ENCODE results near the gene ATP6AP1. TPM values are rescaled to one million over a fixed set of nuclear protein-coding genes. Genes with fewer than 3 reads are reported as not detected.
"Not testable (repeated sequence)": the region's sequence is repeated elsewhere in the genome, so short reads cannot be mapped to it uniquely, and the experiment has no call there.

ATP6AP1 gene
- total and polyA plus RNA-seq, 2 donors (not counting 1 experiment from before 2014, with no cell fraction given), result 59.8 to 89.7 TPM

DNA sequence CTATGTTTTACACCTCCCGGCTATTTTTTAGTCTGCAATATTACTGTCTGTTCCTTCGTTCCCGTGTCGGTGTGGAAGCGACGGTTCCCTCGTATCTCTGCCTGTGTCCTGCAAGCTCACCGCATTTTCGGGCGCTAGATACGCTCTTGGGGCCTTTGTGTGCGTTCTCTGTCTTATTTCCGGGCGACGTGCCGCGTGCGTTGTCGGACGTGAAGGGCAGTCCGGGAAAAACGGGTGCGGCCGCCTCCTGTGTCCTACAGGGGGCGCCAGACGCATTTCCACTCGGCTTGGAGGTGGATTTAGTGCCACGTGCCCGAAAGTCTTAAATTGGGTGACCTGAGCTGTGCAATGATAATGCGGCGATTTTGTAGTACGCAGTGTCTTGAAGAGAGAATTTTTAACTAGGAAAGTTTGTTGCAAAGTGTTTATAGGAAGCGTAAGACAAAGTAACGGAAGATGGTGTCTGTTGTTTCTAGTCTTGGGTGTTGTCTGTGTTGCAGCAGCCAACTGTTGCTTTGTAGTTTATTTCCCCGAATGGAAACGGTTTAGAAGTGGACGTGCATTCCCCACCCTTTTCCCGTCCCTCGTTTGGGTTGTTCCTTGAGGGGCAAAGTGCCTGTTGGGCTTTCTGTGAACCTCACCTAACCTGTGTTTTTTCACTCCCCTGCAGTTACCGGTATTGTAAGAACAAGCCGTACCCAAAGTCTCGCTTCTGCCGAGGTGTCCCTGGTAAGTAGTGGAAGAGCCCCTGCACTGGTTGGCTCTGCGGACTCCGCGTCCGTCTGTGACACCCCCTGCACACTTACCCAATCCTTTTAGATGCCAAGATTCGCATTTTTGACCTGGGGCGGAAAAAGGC, 29.6 kb upstream of the ATP6AP1 start:
- H3K9ac ChIP-seq (ENCODE audit: insufficient read depth, low read length), result peak overlapping the region; percentile 83
- peak overlapping the region; percentile 88 for H3K4me2 ChIP-seq (ENCODE audit: extremely low read depth, insufficient read depth, low read length)
- H3K36me3 ChIP-seq (ENCODE audit: control insufficient read depth, insufficient read depth, low read length), result peaks cover 4% of the 10 kb centered on the region
- peak; percentile 66 to 85 for DNase-seq (ENCODE audit: low read depth in 2 of 2)
- no peaks in the 10 kb centered on the region for H3K27me3 ChIP-seq (ENCODE audit: control insufficient read depth, insufficient read depth, low read length)
- H3K4me3 ChIP-seq (replicated peaks in 1 of 4; ENCODE audit: control extremely low read depth in 1 of 4, insufficient read depth in 1 of 4, low read depth in 3 of 4, low read length in 4 of 4), result peak overlapping the region; percentile 61 to 96 (median 72)
- H2AFZ ChIP-seq (ENCODE audit: low read length), result no peak overlapping the region
- no peak for TF ChIP-seq EZH2 (IDR thresholded peaks at IDR 0.05; ENCODE audit: low read length, missing control alignments)
- TF ChIP-seq, protein P1, sequence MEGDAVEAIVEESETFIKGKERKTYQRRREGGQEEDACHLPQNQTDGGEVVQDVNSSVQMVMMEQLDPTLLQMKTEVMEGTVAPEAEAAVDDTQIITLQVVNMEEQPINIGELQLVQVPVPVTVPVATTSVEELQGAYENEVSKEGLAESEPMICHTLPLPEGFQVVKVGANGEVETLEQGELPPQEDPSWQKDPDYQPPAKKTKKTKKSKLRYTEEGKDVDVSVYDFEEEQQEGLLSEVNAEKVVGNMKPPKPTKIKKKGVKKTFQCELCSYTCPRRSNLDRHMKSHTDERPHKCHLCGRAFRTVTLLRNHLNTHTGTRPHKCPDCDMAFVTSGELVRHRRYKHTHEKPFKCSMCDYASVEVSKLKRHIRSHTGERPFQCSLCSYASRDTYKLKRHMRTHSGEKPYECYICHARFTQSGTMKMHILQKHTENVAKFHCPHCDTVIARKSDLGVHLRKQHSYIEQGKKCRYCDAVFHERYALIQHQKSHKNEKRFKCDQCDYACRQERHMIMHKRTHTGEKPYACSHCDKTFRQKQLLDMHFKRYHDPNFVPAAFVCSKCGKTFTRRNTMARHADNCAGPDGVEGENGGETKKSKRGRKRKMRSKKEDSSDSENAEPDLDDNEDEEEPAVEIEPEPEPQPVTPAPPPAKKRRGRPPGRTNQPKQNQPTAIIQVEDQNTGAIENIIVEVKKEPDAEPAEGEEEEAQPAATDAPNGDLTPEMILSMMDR (conservative IDR thresholded peaks at IDR 0.05 in 1 of 2, IDR thresholded peaks at IDR 0.05 in 1 of 2; ENCODE audit: low read depth in 1 of 2, low read length in 2 of 2), result peak; percentile 54 to 65
- no peaks in the 10 kb centered on the region for H4K20me1 ChIP-seq (ENCODE audit: control insufficient read depth, extremely low read depth, insufficient read depth, low read length)
- no peaks in the 10 kb centered on the region for H3K4me1 ChIP-seq (ENCODE audit: control insufficient read depth, extremely low read depth, insufficient read depth, low read length)
- H3K79me2 ChIP-seq (ENCODE audit: control insufficient read depth, insufficient read depth, low read length), result peaks cover 20% of the 10 kb centered on the region
- H3K9me3 ChIP-seq (ENCODE audit: control insufficient read depth, insufficient read depth, low read depth, low read length), result no peaks in the 10 kb centered on the region
- H3K27ac ChIP-seq (ENCODE audit: insufficient read depth, low read length), result peak overlapping the region; percentile 98

DNA sequence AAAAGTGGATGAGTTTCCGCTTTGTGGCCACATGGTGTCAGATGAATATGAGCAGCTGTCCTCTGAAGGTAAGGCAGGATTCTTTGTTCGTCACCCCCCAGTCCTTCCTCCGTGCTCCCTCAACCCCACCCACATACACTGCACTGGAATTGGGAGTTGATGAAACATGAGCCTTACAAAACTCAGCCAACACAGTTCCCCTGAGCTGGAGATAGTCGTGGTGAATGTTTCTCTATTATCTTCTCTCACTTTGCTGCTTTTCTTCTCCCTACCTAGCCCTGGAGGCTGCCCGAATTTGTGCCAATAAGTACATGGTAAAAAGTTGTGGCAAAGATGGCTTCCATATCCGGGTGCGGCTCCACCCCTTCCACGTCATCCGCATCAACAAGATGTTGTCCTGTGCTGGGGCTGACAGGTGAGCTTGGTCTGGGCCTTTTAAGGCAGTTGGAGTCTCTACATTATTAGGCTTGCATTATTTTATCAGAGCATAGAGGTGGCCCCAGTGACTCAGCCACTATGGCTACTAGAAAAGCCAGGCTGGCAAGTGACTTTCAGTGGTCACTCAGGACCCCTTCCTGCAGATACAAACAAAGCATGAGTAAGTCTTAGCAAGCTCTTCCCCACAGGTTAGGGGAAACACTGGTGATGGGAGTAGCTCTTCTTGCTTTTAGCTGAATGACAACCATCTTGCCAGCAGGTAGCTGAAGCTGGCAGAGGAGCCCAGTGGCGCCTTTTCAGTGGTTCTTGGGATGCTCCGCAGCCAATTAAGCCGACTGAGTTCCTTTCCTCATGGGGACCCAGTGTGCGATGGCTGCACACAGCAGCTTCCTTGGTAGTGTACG, 28.7 kb upstream of the ATP6AP1 start:
- H3K27ac ChIP-seq (ENCODE audit: insufficient read depth, low read length), result peak overlapping the region; percentile 98
- peak overlapping the region; percentile 83 for H3K9ac ChIP-seq (ENCODE audit: insufficient read depth, low read length)
- peak overlapping the region; percentile 61 to 96 (median 72) for H3K4me3 ChIP-seq (replicated peaks in 1 of 4; ENCODE audit: control extremely low read depth in 1 of 4, insufficient read depth in 1 of 4, low read depth in 3 of 4, low read length in 4 of 4)
- H3K27me3 ChIP-seq (ENCODE audit: control insufficient read depth, insufficient read depth, low read length), result no peaks in the 10 kb centered on the region
- TF ChIP-seq, protein P1 (conservative IDR thresholded peaks at IDR 0.05 in 1 of 2, IDR thresholded peaks at IDR 0.05 in 1 of 2; ENCODE audit: low read depth in 1 of 2, low read length in 2 of 2), result no peak
- TF ChIP-seq EZH2 (IDR thresholded peaks at IDR 0.05; ENCODE audit: low read length, missing control alignments), result no peak
- peak overlapping the region; percentile 88 for H3K4me2 ChIP-seq (ENCODE audit: extremely low read depth, insufficient read depth, low read length)
- H3K4me1 ChIP-seq (ENCODE audit: control insufficient read depth, extremely low read depth, insufficient read depth, low read length), result no peaks in the 10 kb centered on the region
- peaks cover 4% of the 10 kb centered on the region for H3K36me3 ChIP-seq (ENCODE audit: control insufficient read depth, insufficient read depth, low read length)
- no peak for DNase-seq (ENCODE audit: low read depth in 2 of 2)
- H3K79me2 ChIP-seq (ENCODE audit: control insufficient read depth, insufficient read depth, low read length), result peaks cover 20% of the 10 kb centered on the region
- H2AFZ ChIP-seq (ENCODE audit: low read length), result no peak overlapping the region
- H3K9me3 ChIP-seq (ENCODE audit: control insufficient read depth, insufficient read depth, low read depth, low read length), result no peaks in the 10 kb centered on the region
- H4K20me1 ChIP-seq (ENCODE audit: control insufficient read depth, extremely low read depth, insufficient read depth, low read length), result no peaks in the 10 kb centered on the region

DNA sequence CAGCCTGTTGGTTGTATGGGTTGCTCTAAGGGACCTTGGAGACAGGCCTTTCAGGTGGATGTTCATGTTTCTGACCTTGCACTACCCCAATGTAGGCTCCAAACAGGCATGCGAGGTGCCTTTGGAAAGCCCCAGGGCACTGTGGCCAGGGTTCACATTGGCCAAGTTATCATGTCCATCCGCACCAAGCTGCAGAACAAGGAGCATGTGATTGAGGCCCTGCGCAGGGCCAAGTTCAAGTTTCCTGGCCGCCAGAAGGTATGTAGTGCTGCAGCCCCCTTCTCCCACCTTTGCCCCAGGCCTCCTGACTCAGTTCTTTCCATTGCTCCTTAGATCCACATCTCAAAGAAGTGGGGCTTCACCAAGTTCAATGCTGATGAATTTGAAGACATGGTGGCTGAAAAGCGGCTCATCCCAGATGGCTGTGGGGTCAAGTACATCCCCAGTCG, 28.1 kb upstream of the ATP6AP1 start:
- Histone ChIP-seq H3K4me3 (replicated peaks in 1 of 4; ENCODE audit: control extremely low read depth in 1 of 4, insufficient read depth in 1 of 4, low read depth in 3 of 4, low read length in 4 of 4) (peak overlapping the region in 3 of 4 experiments; percentile 61 to 96 (median 77)), H3K27ac (ENCODE audit: insufficient read depth, low read length) (peak overlapping the region; percentile 98), H3K9ac (ENCODE audit: insufficient read depth, low read length) (peak overlapping the region; percentile 7), H3K4me2 (ENCODE audit: extremely low read depth, insufficient read depth, low read length) (peak overlapping the region; percentile 88), H3K79me2 (ENCODE audit: control insufficient read depth, insufficient read depth, low read length) (peaks cover 20% of the 10 kb centered on the region)
- not testable (repeated sequence) for H4K20me1 ChIP-seq (ENCODE audit: control insufficient read depth, extremely low read depth, insufficient read depth, low read length); DNase-seq (ENCODE audit: low read depth in 2 of 2); H3K9me3 ChIP-seq (ENCODE audit: control insufficient read depth, insufficient read depth, low read depth, low read length); H3K27me3 ChIP-seq (ENCODE audit: control insufficient read depth, insufficient read depth, low read length); H3K36me3 ChIP-seq (ENCODE audit: control insufficient read depth, insufficient read depth, low read length); H3K4me1 ChIP-seq (ENCODE audit: control insufficient read depth, extremely low read depth, insufficient read depth, low read length); H2AFZ ChIP-seq (ENCODE audit: low read length)
